OCI-LY1 (cell line): ENCODE measurements around the gene SRGAP2C.
"Not testable (repeated sequence)": the region's sequence is repeated elsewhere in the genome, so short reads cannot be mapped to it uniquely, and the experiment has no call there.

Source experiments
- H2AFZ ChIP-seq: fragments of 200-600 bp; sonication (generic), shearing (Covaris generic); 2 replicates; pipeline ENCODE4 v1.6.0; 2014; ENCODE audit warnings: antibody characterized with exemption, mild to moderate bottlenecking, low read length
- H3F3A ChIP-seq: fragments of 200-600 bp; sonication (generic), shearing (Covaris generic); 2 replicates; pipeline ENCODE4 v1.6.0; 2014; ENCODE audit warnings: mild to moderate bottlenecking, antibody characterized with exemption, low read length, moderate library complexity; ENCODE audit not compliant: insufficient read depth
- H3K27ac ChIP-seq: fragments of 200-600 bp; sonication (generic); 2 replicates; pipeline ENCODE4 v1.5.1; 2014; ENCODE audit warnings: low read length, mixed run types, mild to moderate bottlenecking, low read depth; ENCODE audit not compliant: poor library complexity, severe bottlenecking
- H3K27me3 ChIP-seq: fragments of 200-600 bp; sonication (generic); 2 replicates; pipeline ENCODE4 v1.6.0; 2014; ENCODE audit warnings: antibody characterized with exemption, mild to moderate bottlenecking, low read length, moderate library complexity; ENCODE audit not compliant: insufficient read depth
- H3K36me3 ChIP-seq: fragments of 200-600 bp; sonication (generic); 2 replicates; pipeline ENCODE4 v1.6.1; 2014; ENCODE audit warnings: mild to moderate bottlenecking, antibody characterized with exemption, low read length, moderate library complexity, mixed read lengths; ENCODE audit not compliant: insufficient read depth
- H3K4me1 ChIP-seq: fragments of 200-600 bp; sonication (generic); 2 replicates; pipeline ENCODE4 v1.5.1; 2014; ENCODE audit warnings: mild to moderate bottlenecking, low read length, moderate library complexity; ENCODE audit not compliant: insufficient read depth, severe bottlenecking
- H3K4me2 ChIP-seq: fragments of 200-600 bp; sonication (generic), shearing (Covaris generic); 2 replicates; pipeline ENCODE4 v1.6.1; 2014; ENCODE audit warnings: low read length
- H3K4me3 ChIP-seq: fragments of 200-600 bp; sonication (generic); 2 replicates; pipeline ENCODE4 v1.5.1; 2014; ENCODE audit warnings: low read length, low read depth, mild to moderate bottlenecking, mixed read lengths; ENCODE audit not compliant: poor library complexity, severe bottlenecking
- H3K79me2 ChIP-seq: fragments of 200-600 bp; shearing (Covaris generic); 2 replicates; pipeline ENCODE4 v1.6.1; 2016; ENCODE audit warnings: mixed run types, low read length, mixed read lengths; ENCODE audit not compliant: insufficient read depth
- H3K9ac ChIP-seq: fragments of 200-600 bp; sonication (generic), shearing (Covaris generic); 2 replicates; pipeline ENCODE4 v1.6.1; 2014; ENCODE audit warnings: mild to moderate bottlenecking, low read length, mixed read lengths
- H3K9me2 ChIP-seq: fragments of 200-600 bp; sonication (generic), shearing (Covaris generic); 2 replicates; pipeline ENCODE4 v1.6.1; 2014; ENCODE audit warnings: low read depth, mild to moderate bottlenecking, low read length, mixed read lengths
- H3K9me3 ChIP-seq: fragments of 200-600 bp; shearing (Covaris generic); 2 replicates; pipeline ENCODE4 v1.6.1; 2014; ENCODE audit warnings: low read length, mixed read lengths
- H4K20me1 ChIP-seq: fragments of 200-600 bp; sonication (generic), shearing (Covaris generic); 2 replicates; pipeline ENCODE4 v1.6.0; 2016; ENCODE audit warnings: mild to moderate bottlenecking, low read length; ENCODE audit not compliant: insufficient read depth

The SRGAP2C gene

DNA sequence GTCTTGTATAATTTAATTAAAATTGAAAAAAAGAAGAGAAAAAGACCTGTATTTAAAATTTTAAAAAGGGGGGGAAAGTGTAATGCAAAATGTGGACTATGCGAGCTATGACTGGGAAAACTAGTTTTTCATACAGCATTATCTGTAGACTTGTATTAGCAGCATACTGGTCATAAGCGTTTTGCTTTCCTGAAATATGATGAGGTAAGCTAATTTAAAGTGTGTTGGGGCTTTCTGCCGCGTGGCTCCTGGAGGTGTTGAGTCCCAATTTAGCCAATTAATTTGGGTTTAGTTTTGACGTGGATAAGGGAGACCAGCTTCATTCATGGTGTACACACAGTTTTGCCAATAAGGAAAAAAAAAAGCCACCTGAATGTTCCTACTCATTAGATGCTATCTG is 214.4 kb downstream of the SRGAP2C start:
- not testable (repeated sequence) for H2AFZ ChIP-seq, H3K27me3 ChIP-seq, H3K79me2 ChIP-seq, H3F3A ChIP-seq, H3K9me3 ChIP-seq, H3K4me1 ChIP-seq, H3K27ac ChIP-seq, H3K4me3 ChIP-seq, H3K9ac ChIP-seq, H3K9me2 ChIP-seq, H3K36me3 ChIP-seq, H3K4me2 ChIP-seq, H4K20me1 ChIP-seq

DNA sequence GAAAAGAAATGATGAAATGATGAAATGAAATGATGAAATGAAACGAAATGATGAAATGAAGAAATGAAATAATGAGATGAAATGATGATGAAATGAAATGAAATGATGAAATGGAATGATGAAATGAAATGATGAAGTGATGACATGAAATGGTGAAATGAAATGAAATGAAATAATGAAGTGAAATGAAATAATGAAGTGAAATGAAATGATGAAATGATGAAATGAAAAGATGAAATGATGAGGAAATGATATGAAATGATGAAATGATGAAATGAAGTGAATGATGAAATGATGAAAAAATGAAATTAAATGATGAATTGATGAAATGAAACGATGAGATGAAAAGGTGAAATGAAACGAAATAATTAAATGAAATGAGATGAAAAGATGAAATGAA is 215.3 kb downstream of the SRGAP2C start:
- H3K4me2 ChIP-seq, H3K27ac ChIP-seq, H3K9me2 ChIP-seq, H3K4me1 ChIP-seq, H3K4me3 ChIP-seq, H3K9me3 ChIP-seq, H3K27me3 ChIP-seq, H3K9ac ChIP-seq, H3K79me2 ChIP-seq, H4K20me1 ChIP-seq, H2AFZ ChIP-seq, H3K36me3 ChIP-seq, H3F3A ChIP-seq: not testable (repeated sequence)

DNA sequence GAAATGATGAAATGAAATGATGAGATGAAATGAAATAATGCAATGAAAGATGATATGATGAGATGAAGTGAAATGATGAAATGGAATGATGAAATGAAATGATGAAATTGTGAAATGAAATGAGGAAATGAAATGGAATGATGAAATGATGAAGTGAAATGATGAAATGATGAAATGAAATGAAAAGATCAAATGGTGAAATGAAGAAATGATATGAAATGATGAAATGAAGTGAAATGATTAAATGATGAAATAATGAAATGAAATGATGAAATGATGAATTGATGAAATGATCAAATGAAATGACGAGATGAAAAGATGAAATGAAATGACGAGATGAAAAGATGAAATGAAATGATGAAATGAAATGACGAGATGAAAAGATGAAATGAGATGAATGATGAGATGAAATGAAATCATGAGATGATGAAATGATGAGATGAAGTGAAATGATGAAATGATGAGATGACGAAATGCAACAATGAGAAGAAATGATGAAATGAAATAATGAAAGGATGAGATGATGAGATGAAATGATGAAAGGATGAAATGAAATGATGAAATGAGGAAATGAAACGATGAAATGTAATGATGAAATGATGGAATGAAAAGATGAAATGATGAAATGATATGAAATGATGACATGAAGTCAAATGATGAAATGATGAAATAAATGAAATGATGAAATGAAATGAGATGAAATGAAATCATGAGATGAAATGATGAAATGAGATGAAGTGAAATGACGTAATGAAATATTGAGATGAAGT is 216.0 kb downstream of the SRGAP2C start:
- not testable (repeated sequence) for H3K27me3 ChIP-seq, H3K9me3 ChIP-seq, H3K9ac ChIP-seq, H3K27ac ChIP-seq, H3F3A ChIP-seq, H2AFZ ChIP-seq, H3K4me1 ChIP-seq, H3K9me2 ChIP-seq, H3K36me3 ChIP-seq, H3K4me3 ChIP-seq, H4K20me1 ChIP-seq, H3K4me2 ChIP-seq, H3K79me2 ChIP-seq

DNA sequence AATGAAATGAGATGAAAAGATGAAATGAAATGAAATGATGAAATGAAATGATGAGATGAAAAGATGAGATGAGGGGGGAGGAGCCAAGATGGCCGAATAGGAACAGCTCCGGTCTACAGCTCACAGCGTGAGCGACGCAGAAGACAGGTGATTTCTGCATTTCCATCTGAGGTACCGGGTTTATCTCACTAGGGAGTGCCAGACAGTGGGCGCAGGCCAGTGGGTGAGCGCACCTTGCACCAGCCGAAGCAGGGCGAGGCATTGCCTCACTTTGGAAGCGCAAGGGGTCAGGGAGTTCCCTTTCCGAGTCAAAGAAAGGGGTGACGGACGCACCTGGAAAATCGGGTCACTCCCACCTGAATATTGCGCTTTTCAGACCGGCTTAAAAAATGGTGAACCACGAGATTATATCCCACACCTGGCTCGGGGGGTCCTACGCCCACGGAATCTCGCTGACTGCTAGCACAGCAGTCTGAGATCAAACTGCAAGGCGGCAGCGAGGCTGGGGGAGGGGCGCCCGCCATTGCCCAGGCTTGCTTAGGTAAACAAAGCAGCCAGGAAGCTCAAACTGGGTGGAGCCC is 216.7 kb downstream of the SRGAP2C start:
- not testable (repeated sequence) for H3K79me2 ChIP-seq, H3K4me2 ChIP-seq, H3K36me3 ChIP-seq, H3K27me3 ChIP-seq, H3K4me1 ChIP-seq, H3K27ac ChIP-seq, H4K20me1 ChIP-seq, H2AFZ ChIP-seq, H3K4me3 ChIP-seq, H3F3A ChIP-seq, H3K9me3 ChIP-seq, H3K9ac ChIP-seq, H3K9me2 ChIP-seq

DNA sequence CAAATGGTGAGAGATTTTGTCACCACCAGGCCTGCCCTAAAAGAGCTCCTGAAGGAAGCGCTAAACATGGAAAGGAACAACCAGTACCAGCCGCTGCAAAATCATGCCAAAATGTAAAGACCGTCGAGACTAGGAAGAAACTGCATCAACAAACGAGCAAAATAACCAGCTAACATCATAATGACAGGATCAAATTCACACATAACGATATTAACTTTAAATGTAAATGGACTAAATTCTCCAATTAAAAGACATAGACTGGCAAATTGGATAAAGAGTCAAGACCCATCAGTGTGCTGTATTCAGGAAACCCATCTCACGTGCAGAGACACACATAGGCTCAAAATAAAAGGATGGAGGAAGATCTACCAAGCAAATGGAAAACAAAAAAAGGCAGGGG is 218.5 kb downstream of the SRGAP2C start:
- not testable (repeated sequence) for H3K27me3 ChIP-seq, H4K20me1 ChIP-seq, H3K27ac ChIP-seq, H2AFZ ChIP-seq, H3K4me3 ChIP-seq, H3K4me2 ChIP-seq, H3K9me3 ChIP-seq, H3K79me2 ChIP-seq, H3K4me1 ChIP-seq, H3F3A ChIP-seq, H3K9ac ChIP-seq, H3K9me2 ChIP-seq, H3K36me3 ChIP-seq
